GM21717 (cell line): ENCODE data around the gene DCUN1D3.
A peak's percentile ranks its signal among the peaks of the same experiment; 100 is the strongest.

Experiments used
- ATAC-seq: cut with Tn5 transposase; IDR thresholded peaks from one replicate; pipeline ENCODE4 v1.9.1; 2021; ENCODE audit warnings: mild to moderate bottlenecking, moderate library complexity; ENCODE audit not compliant: unreplicated experiment

DCUN1D3 gene

DNA sequence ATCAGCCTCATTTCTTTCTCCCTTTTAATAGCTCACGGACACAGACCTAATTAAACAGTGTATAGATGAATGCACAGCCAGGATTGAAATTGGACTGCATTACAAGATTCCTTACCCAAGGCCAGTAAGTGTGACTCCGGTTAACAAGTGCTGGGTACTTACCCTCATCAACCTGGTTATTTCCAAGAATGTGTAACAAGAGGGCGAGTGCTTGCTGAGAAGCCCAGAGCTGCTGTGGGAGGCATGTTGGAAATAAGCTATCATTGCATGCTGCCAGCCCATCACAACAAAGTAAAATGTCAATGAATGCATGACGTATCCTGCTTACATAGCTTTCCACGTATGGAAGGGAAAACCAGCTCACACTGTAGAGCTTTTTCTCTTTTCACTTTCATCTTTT, 19.9 kb upstream of the DCUN1D3 start:
- no peak for ATAC-seq

- no peak for ATAC-seq
These were observed 18.5 kb upstream of the DCUN1D3 start for GRCh38 chr16:20918486-20919239.

GRCh38 chr16:20916942-20917341, 16.8 kb upstream of the DCUN1D3 start:
- ATAC-seq = no peak

DNA sequence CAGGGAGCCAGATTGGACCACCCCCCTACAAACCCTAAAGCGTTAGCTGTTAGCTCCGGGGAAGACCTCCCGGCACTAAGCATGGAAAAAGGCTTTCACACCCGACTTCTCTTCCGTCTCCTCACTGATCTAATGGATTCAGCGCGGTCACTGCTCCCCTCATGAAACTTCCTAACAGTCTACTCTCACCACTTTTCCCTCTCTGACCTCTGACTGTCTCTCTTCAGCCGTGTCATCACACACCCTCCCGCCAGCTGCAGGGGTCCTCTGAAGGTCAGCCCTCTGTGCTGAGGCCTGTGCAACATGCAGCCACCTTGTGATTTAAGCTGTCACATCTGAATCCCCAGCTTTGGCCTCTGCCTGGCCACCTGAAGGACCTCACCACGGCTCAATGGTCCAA, 16.1 kb upstream of the DCUN1D3 start:
- no peak for ATAC-seq

DNA sequence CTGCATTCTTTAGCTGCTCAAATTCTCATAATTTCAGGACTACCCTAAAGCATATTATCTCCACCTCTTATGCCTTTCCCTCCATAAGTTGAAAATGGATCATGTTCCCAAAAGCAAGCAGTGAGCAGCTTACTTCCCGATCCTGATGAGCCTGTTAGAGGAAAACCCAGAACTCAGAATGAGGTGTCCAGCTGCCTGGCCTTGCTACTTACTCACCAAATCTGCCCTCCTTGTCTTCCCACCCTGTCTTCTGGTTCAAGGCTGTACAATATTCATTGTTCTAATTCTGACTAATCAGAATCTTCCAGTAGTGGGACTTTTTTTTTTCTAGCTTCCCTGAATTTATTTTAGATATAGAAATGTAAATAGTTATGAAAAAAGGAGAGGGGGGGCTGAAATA, 11.2 kb upstream of the DCUN1D3 start:
- no peak for ATAC-seq

DNA sequence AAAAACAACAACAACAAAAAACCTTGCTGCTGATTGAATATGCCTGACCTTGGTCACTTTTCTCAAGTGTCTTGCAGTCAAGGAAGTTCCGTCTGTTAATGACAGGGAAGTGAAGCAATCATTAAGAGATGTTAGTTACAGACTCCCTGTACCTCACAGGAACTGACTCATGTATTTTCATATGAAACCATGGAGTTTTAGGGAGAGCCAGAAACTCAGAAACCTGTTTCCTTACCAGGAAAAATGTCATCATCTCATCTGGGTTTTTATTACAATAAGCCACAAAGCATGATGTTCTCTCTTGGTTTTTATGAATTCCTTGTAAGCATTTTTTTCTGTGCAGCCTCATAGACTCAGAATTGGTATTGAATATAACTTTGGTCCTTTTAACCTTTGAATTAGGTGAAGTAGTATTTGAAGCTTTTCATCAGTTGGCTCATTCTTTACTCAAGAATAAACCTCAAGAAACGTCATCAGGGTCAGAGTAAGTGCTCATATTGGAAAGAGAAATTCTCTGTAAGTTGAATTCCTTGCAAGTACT, 10.7 kb upstream of the DCUN1D3 start:
- ATAC-seq = no peak

- no peak for ATAC-seq
These were observed 6.4 kb upstream of the DCUN1D3 start for GRCh38 chr16:20906341-20907255.

- ATAC-seq = no peak
These were observed 5.4 kb upstream of the DCUN1D3 start for GRCh38 chr16:20905576-20905975.

- no peak for ATAC-seq
These were observed 4.4 kb upstream of the DCUN1D3 start for GRCh38 chr16:20904507-20905081.

DNA sequence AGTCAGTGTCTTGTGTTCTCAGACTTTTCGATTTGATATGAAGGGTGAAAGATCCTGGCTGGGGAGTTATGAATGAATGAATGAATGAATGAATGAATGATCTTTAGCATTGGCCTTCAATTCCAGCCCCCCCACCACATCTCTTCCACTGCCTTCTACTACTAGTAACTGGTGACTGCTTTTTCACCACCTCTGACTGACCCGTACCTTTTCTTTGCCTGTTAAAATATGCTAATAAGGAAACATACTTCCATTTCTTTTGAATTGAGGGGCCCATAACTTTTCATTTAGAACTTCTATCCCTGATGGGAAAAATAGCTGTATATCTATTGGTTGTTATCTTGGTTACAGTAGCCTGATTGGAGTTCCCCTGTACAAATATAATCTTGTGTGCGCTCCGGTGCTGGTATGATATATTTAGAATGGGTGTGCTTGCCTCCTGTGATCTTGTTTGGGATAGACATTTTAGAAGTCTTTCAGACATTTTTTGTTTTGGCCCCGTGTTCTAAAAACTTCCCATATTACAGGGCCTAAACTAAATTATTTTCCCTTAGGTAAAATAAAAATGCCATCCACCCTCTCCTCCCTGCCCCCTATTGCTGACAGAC, 3.8 kb upstream of the DCUN1D3 start:
- no peak for ATAC-seq

DNA sequence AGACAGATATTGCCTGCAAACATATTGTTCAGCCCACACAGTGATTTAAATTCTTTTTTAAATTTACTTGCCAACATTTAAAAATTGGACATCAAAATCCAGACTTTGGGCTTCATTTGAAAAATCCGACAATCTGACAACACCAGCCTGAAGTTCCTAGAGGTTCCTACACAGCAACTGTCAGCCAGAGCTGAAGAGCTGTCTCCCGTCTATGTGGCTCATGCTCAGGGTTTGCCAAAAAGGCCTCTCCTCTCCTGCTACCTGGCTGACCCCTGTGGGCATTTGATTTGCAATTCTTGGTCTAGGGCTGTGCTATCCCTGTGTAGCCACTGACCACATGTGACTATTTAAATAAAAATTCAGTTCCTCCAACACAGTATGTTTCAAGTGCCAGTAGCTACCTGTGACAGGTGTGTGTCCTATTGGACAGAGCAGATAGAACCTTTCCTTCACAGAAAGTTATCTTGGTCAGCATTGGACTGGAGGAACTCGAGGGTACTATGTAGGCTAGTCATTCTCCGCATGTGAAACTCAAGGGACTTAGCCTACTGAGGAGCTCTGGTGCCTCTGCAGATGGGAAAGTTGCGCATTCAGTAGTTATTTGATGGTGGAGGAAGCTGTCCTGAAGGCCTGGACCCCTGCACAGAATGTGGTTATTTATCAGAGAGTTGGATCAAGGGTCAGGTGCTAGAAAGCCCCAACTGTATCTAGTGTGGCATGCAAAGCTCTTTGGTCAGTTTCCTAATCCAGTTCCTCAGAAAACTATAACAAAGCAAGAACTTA, 3.1 kb upstream of the DCUN1D3 start:
- ATAC-seq = no peak

GRCh38 chr16:20902426-20902825, 2.3 kb upstream of the DCUN1D3 start:
- ATAC-seq = no peak

DNA sequence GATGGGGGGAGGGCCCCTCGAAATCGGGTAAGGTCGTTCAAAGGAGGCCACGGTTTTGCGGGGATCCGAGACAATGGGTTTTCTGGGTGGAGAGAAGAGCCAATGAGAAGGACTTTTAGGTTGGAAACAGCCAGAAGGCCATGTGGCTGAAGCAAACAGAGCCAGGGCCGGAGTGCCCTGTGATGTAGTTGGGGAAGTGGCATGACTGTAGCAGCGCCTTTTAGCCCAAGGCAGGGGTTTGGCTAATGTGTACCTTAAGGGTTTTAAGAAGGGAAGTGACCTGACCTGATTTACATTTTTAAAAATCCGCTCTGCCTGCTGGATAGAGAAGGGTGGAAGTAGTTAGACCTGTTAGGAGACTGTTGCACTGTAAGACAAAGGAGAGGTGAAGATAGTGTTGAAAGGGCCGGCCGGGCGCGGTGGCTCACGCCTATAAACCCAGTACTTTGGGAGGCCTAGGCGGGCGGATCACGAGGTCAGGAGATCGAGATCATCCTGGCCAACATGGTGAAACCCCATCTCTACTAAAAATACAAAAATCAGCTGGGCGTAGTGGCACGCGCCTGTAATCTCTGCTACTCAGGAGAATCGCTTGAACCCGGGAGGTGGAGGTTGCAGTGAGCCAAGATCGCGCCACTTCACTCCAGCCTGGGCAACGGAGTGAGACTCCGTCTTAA, 1.4 kb upstream of the DCUN1D3 start:
- ATAC-seq = no peak

DNA sequence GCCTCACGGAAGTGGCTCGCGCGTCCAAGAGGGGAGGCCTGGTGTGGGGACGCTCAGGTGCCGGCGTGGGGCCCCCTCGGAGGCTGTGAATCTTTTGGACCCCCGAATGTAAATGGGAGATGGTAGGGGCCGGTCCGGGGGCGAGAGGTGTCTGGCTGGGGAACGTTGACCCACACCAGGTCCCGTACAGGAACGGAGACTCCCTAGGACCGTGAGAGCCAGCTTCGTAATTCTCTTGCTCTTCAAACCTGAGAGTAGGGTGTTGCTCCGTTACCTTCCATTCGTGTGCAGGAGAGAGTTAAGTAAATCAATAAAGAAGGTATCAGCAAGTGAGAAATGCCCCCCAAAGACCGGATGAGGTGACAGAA, 894 bp upstream of the DCUN1D3 start:
- peak; percentile 7 for ATAC-seq

DNA sequence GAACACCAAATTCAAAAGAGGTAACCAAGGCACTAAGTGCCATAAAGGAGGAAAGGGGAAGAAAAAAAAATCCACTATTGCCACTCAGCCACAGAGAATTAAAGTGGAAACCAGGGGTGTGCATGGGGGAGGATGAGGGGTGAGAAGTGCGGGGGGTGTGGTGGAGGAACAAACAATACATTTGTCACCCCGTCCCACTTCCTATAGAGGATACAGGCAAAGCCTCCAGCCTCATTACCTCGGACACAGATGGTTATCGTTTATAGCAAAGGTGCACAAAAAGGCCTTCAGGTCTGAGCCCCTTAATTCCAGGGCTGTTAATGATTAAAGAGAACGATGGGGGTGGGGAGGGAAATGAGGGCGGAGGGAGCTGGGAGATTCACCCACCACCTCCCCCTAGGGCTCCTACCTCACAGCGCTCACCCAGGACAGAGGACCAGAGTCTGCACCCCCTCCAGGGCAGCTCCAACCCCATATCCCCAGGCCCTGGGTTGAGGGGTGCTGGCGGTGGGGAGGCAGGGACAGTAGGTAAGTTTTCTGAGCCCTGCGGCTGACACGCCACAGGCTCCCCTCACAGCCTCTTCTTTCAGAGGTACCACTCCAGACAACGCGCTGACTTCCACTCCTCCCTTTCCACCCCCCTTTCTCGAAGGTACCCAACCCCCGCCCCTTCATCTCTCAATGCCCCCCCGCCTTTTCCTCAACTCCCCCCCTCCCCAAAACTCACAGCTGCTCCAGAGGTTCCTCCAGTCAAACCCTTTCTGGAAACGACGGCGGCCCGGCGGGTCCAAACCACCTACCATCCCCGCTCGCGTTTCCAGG, 470 bp downstream of the DCUN1D3 start:
- no peak for ATAC-seq

GRCh38 chr16:20899071-20899470, 1.1 kb downstream of the DCUN1D3 start:
- no peak for ATAC-seq

- ATAC-seq = no peak
These were observed 2.2 kb downstream of the DCUN1D3 start for GRCh38 chr16:20897922-20898321.

GRCh38 chr16:20897253-20897897, 2.8 kb downstream of the DCUN1D3 start:
- no peak for ATAC-seq
